GM13977 (cell line): ENCODE results near the gene ARHGDIG.

Source experiments
- DNase-seq: peaks from one replicate; pipeline ENCODE4 v3.0.0; 2012; ENCODE audit warnings: low spot score
- CTCF ChIP-seq: IDR thresholded peaks from 2 replicates; pipeline ENCODE4 v1.5.1; 2012; ENCODE audit warnings: mild to moderate bottlenecking, control low read depth; ENCODE audit not compliant: insufficient read depth; ENCODE audit errors: extremely low read depth, missing control alignments
- in situ Hi-C: fragments of 300-500 bp; cut with MboI; formaldehyde crosslinking; loops from one replicate; pipeline ENCODE4 v1.12.0; 2022; ENCODE audit warnings: low sequenced_read_pairs, low pct_unique_long_range_greater_than_20kb, mixed read lengths, inconsistent platforms; ENCODE audit not compliant: unreplicated experiment

Gene ARHGDIG

GRCh38 chr16:268141-269053, 12.0 kb upstream of the ARHGDIG start:
- in situ Hi-C loops: no loop called here
- no peak for DNase-seq
- TF ChIP-seq CTCF: no peak

GRCh38 chr16:269061-269796, 11.2 kb upstream of the ARHGDIG start:
- TF ChIP-seq CTCF: no peak
- DNase-seq: no peak
- in situ Hi-C loops: no loop called here

- in situ Hi-C loops: no loop called here
- no peak for TF ChIP-seq CTCF
- no peak for DNase-seq
Observed at GRCh38 chr16:270381-271255, 9.8 kb upstream of the ARHGDIG start.

- in situ Hi-C loops: no loop called here
- TF ChIP-seq CTCF: no peak
- DNase-seq: no peak
Observed at GRCh38 chr16:272633-273546, 7.5 kb upstream of the ARHGDIG start.

- DNase-seq: no peak
- in situ Hi-C loops: no loop called here
- TF ChIP-seq CTCF: no peak
Observed at GRCh38 chr16:273547-274421, 6.6 kb upstream of the ARHGDIG start.
